ENCODE measurements around the gene FPR3. TPM values are rescaled to one million over a fixed set of nuclear protein-coding genes. Genes with fewer than 3 reads are reported as not detected.

FPR3 gene
- total RNA-seq, 1 donor from 2014 or later: not detected

GRCh38 chr19:51807111-51807701 lies 12.2 kb downstream of the FPR3 start:
- no peak for DNase-seq (ENCODE audit: low read depth)
- Histone ChIP-seq H3K4me3 (ENCODE audit: low read depth, low read length) (no peak overlapping the region), H3K27me3 (ENCODE audit: control insufficient read depth, insufficient read depth, low read length) (no peaks in the 10 kb centered on the region), H3K36me3 (ENCODE audit: control insufficient read depth, insufficient read depth, low read length) (no peaks in the 10 kb centered on the region)
- no peak for TF ChIP-seq CTCF (IDR thresholded peaks at IDR 0.05; ENCODE audit: insufficient read depth, low read length, poor library complexity, severe bottlenecking)

GRCh38 chr19:51807925-51808324 lies 13.0 kb downstream of the FPR3 start:
- Histone ChIP-seq H3K27me3 (ENCODE audit: control insufficient read depth, insufficient read depth, low read length) (no peaks in the 10 kb centered on the region), H3K4me3 (ENCODE audit: low read depth, low read length) (no peak overlapping the region), H3K36me3 (ENCODE audit: control insufficient read depth, insufficient read depth, low read length) (no peaks in the 10 kb centered on the region)
- DNase-seq (ENCODE audit: low read depth): no peak
- no peak for TF ChIP-seq CTCF (IDR thresholded peaks at IDR 0.05; ENCODE audit: insufficient read depth, low read length, poor library complexity, severe bottlenecking)

- no peak for TF ChIP-seq CTCF (IDR thresholded peaks at IDR 0.05; ENCODE audit: insufficient read depth, low read length, poor library complexity, severe bottlenecking)
- H3K27me3 ChIP-seq (ENCODE audit: control insufficient read depth, insufficient read depth, low read length): no peaks in the 10 kb centered on the region
- H3K36me3 ChIP-seq (ENCODE audit: control insufficient read depth, insufficient read depth, low read length): no peaks in the 10 kb centered on the region
- H3K4me3 ChIP-seq (ENCODE audit: low read depth, low read length): no peak overlapping the region
- no peak for DNase-seq (ENCODE audit: low read depth)
These were observed 13.5 kb downstream of the FPR3 start for GRCh38 chr19:51808333-51808986.

- no peaks in the 10 kb centered on the region for H3K36me3 ChIP-seq (ENCODE audit: control insufficient read depth, insufficient read depth, low read length)
- TF ChIP-seq CTCF (IDR thresholded peaks at IDR 0.05; ENCODE audit: insufficient read depth, low read length, poor library complexity, severe bottlenecking): no peak
- DNase-seq (ENCODE audit: low read depth): no peak
- H3K4me3 ChIP-seq (ENCODE audit: low read depth, low read length): no peak overlapping the region
- no peaks in the 10 kb centered on the region for H3K27me3 ChIP-seq (ENCODE audit: control insufficient read depth, insufficient read depth, low read length)
These were observed 14.8 kb downstream of the FPR3 start for GRCh38 chr19:51809787-51810186.

GRCh38 chr19:51810223-51810622 lies 15.3 kb downstream of the FPR3 start:
- no peak for DNase-seq (ENCODE audit: low read depth)
- no peak overlapping the region for H3K4me3 ChIP-seq (ENCODE audit: low read depth, low read length)
- H3K27me3 ChIP-seq (ENCODE audit: control insufficient read depth, insufficient read depth, low read length): no peaks in the 10 kb centered on the region
- no peak for TF ChIP-seq CTCF (IDR thresholded peaks at IDR 0.05; ENCODE audit: insufficient read depth, low read length, poor library complexity, severe bottlenecking)
- no peaks in the 10 kb centered on the region for H3K36me3 ChIP-seq (ENCODE audit: control insufficient read depth, insufficient read depth, low read length)

GRCh38 chr19:51811344-51811743 lies 16.4 kb downstream of the FPR3 start:
- no peaks in the 10 kb centered on the region for H3K27me3 ChIP-seq (ENCODE audit: control insufficient read depth, insufficient read depth, low read length)
- TF ChIP-seq CTCF (IDR thresholded peaks at IDR 0.05; ENCODE audit: insufficient read depth, low read length, poor library complexity, severe bottlenecking): no peak
- no peak for DNase-seq (ENCODE audit: low read depth)
- no peaks in the 10 kb centered on the region for H3K36me3 ChIP-seq (ENCODE audit: control insufficient read depth, insufficient read depth, low read length)
- H3K4me3 ChIP-seq (ENCODE audit: low read depth, low read length): no peak overlapping the region

All from kidney epithelial cell (primary cell).